Skin epidermis (tissue), 12 donors: ENCODE measurements around the gene TRPM3.
"Not testable (repeated sequence)": the region's sequence is repeated elsewhere in the genome, so short reads cannot be mapped to it uniquely, and the experiment has no call there.

Experiments used
- H3K27ac ChIP-seq, 21 experiments: fragments of 200-600 bp; sonication (generic) in 11 of 21; one replicate each; pipeline ENCODE4 v1.5.0; 2020; ENCODE audit warnings: mild to moderate bottlenecking in 3 of 21, inconsistent platforms in 2 of 21, moderate library complexity in 2 of 21
- H3K4me3 ChIP-seq, 7 experiments: fragments of 200-600 bp; sonication (generic) in 2 of 7; one replicate each; pipeline ENCODE4 v1.5.0; 2020; ENCODE audit warnings: inconsistent platforms in 2 of 7, mild to moderate bottlenecking in 2 of 7, moderate library complexity in 1 of 7

The TRPM3 gene

DNA sequence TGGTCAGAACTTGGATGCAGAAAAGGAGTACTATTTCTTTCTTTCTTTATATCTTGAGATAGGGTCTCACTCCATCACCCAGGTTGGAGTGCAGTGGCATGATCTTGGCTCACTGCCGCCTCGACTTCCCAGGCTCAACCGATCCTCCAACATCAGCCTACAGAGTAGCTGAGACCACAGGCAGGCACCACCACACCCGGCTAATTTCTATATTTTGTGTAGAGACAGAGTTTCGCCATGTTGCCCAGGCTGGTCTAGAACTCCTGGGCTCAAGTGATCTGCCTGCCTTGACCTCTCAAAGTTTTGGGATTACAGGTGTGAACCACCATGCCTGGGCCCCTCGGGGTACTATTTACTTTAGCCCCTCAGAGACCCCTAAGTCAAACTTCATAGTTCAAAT is 323.4 kb downstream of the TRPM3 start:
- Histone ChIP-seq H3K27ac (no peak overlapping the region), H3K4me3 (no peak overlapping the region)

DNA sequence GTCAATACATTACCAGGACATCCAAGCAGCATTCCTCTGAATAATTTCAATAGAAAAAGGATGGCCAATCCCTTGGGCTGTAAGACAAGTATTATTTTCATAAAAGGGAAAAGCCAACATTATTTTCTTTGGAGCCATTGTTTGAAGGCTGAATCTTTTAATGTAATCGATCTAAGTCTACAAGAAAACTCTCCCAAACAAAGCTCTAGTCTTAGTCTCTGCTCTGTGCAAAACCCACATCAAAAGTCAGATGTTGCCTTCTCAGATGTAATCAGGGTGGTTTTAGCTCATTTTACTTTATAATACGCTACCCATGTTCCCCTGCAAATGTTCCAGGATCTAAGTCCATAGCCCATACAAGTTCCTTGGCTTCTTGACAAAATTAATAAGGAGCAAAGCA is 325.6 kb downstream of the TRPM3 start:
- Histone ChIP-seq H3K4me3 (no peak overlapping the region), H3K27ac (no peak overlapping the region)

DNA sequence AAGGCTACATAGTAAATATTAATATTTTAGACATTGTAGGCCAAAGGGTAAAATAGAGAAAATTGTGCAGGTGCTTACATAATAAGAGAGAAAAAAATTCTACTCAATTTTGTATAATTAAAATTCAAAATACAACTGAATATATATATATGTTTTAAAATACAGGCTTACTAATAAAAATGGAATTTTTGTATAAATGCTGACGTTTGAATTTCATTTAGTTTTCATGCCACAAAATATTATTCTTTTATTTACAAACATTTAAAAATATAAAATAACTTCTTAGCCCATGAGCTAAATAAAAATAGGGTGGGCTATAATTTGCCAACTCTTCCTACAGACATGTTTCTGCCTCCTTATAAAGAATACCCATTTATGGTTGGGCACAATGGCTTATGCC is 328.6 kb downstream of the TRPM3 start:
- Histone ChIP-seq H3K27ac (no peak overlapping the region), H3K4me3 (no peak overlapping the region)

DNA sequence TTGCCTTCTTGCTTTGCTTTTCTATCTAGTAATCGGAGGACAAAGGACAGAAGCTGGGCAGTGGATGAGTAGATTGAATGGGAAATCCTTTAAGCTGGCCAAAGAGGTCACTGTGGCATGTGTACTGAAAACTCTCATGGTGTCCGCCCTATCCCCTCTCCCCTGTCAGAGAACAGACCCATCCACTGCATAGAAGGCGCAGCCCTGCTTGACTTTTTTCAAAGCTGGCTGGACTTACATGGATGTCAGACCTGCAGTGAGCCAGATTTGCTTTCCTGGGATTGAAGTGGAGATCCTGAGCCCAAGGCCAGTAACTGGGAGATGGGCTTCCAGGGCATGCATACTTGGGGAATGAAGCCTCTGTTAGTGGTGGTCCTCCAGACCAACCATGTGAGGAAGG is 329.5 kb downstream of the TRPM3 start:
- Histone ChIP-seq H3K27ac (no peak overlapping the region), H3K4me3 (no peak overlapping the region)

DNA sequence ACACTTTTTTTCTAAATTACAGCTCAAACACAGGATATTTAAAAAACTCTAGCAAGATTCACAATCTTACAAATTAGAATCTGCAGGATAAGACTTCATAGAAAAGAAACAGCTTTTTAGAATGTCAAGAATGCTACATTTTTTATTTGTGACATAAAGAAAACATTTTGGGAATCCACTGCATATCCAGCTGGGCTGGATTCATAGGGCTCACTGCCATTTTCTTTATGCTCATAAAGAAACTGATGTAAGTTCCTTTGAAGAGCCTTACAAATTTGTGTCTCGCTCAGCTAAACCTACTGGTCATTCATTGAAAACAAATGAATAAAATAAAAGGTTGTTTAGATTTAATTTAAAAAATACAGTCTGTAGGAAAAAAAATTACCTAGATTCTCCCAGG is 332.3 kb downstream of the TRPM3 start:
- Histone ChIP-seq H3K27ac (no peak overlapping the region), H3K4me3 (no peak overlapping the region)

DNA sequence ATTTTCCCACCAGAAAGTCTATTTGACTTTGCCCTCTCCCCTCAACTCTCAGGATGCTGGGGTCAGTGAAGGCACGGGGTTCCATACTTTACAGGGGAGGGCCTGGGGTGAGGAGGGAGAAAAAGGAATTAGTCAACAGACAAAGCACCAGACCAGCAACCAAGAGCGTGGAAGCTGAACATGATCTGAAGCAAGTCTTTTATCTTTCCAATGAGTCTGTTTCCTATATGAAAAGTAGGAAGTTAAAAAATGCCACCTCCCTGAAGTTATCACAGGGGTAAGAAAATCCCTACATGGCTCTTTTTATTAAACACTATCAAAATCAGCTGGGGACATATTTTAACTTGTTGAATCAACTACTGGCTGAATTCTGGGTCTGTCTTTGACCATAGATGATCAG is 337.0 kb downstream of the TRPM3 start:
- Histone ChIP-seq H3K27ac (no peak overlapping the region), H3K4me3 (no peak overlapping the region)

DNA sequence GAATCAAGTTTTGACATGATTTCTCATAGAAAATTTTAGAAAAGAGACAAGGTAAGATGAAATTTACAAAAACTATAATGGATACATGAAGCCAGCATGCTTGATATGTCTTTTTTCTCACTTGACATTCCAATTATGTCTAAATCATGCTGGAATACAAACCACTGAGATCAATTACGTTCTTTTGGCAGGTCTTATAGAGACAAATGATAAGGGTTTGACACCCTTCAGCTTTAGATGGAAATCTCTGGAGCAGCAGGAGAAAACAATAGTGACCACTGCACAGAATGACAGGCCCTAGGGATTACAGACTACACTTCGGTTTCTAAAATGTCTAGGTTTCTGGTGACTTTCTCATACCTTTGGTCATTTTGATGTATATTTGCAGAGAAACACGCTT is 342.9 kb downstream of the TRPM3 start:
- no peak overlapping the region for H3K4me3 ChIP-seq

DNA sequence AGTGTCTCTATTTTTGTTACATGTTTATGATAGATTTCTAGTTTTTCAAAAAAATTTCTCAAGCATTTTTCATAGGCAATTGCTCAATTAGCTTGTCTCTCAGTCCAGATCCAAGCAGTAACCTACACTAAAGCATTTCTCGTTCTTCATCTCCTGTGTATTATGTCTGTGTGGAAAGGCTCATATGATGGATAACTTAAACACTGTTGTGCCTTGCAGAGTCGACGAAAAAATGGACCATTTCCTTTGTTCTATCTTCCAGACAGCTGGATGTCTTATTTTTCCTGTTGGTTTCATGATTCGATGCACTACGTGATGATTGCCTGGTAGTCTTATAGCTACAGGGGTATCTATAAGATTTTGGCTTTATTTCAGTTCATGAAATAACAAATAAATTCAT is 347.8 kb downstream of the TRPM3 start:
- H3K27ac ChIP-seq, result no peak overlapping the region

More for the DNA sequence above, 342.9 kb downstream of the TRPM3 start:
- H3K27ac ChIP-seq, result no peak overlapping the region

DNA sequence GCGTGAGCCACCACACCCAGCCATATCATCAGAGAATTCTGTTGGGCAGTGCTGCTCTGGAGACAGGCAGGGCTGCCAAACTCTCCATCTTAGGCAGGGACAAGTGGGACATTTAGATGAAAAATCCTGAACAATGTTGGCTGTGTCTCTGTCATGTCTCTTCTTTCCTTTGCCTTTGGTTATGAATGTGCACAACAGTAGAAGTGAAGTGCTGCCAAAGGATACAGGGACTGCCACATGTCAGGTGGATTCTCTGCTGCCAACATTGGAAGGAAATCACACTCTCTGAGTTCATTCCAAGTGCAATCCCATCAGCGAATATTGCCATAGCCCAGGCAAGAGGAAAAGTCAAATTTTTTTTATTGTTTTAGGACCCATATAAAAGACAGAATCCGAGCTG is 348.8 kb downstream of the TRPM3 start:
- Histone ChIP-seq H3K27ac (no peak overlapping the region), H3K4me3 (no peak overlapping the region)

More for the DNA sequence above, 347.8 kb downstream of the TRPM3 start:
- no peak overlapping the region for H3K4me3 ChIP-seq

DNA sequence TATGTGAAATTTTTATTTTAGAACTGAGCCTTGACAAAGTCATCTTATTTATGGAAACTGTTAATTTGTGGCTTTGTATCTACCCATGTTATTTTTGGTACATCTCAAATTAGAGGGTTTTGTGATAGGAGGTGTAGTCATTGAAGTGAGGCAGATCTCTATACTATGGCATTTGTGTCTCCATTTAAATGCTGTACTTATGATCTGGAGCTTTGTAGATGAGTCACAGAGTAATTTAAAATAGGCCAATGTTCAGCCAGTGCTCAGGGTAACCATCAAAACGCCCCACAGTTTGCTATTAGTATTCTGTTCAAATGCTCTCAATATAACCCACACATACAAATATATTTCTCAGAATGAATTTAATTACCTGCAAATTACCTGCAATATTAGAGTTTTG is 355.5 kb downstream of the TRPM3 start:
- Histone ChIP-seq H3K4me3 (no peak overlapping the region), H3K27ac (no peak overlapping the region)

DNA sequence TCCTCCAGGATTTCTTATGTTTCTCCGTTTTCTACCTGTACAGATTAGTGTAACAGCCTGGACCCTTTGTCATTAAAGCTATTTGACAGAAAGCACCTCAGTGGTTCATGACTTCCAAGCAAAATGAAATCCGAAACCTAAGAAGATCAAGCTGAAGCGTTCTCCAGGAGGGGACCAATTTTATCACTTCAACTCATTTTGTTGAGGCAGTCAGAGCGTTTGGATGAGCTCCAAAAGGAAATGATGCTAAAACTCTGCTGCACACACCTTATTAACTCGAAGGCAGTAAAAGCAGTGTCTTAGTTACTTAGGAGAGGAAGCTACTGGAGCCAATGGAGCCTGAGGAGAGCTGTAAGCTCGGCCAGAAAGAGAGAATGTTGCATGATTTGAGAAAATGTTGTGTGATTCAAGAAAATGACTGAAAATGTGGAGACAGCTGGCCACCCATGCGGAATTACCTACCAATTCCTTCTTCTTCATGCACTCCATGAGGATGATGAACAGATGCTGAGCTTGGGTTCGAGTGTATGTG is 360.2 kb downstream of the TRPM3 start:
- no peak overlapping the region for H3K27ac ChIP-seq
- H3K4me3 ChIP-seq, result no peak overlapping the region

DNA sequence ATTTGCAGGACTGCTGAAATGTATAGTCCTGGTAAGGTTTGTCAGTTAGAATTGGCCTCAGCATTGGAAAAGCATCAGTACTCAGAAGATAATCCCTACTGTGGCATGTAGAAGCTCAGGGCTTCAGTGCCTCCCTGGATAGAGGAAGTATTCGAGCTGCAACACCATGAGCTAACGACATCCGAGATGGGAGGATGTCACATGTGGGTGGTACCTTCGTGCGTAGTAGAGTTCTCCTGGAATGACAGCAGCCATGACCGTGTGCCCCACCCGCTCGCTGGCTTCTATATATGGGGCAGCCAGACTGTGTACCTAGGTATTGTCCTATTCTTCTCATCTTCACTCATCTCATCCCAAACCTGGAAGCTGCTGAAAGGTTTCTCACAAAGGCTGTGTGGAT is 361.2 kb downstream of the TRPM3 start:
- Histone ChIP-seq H3K4me3 (no peak overlapping the region), H3K27ac (no peak overlapping the region)

DNA sequence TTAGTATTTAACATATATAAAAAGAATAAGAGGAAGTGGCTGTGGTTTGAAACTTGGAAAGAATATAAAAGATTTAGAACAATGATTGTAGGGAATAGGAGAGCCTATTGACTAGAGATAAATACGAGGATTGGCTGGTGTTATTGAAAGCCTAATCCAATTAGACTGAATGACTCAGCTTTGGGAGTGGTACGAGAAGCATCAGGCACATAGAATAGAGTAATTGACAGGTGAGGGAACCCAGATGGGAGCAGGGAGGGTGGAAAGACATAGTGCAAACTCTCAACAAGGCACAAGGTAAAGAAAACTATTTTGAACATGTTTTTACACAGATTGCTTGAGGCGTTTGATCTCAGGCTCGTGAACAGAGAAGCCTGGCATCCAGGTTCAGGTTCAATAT is 368.1 kb downstream of the TRPM3 start:
- H3K27ac ChIP-seq, result no peak overlapping the region
- no peak overlapping the region for H3K4me3 ChIP-seq

DNA sequence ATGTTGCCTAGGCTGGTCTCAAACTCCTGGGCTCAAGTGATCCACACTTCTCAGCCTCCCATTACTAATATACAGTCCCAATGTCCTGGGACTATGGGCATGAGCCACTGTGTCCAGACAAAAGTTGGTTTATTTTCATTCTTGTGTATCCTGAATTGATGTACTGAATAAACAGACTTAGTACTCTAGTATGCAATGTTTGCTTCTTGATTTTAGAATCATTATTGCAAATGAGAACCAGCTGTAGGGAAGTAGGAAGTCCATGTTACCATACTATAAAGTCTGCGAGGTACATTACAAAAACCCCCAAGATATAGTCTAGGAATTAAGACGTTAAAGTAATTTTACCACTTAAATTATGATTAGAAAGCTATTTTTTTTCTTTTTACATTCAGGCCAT is 372.4 kb downstream of the TRPM3 start:
- Histone ChIP-seq H3K4me3 (no peak overlapping the region), H3K27ac (no peak overlapping the region)

DNA sequence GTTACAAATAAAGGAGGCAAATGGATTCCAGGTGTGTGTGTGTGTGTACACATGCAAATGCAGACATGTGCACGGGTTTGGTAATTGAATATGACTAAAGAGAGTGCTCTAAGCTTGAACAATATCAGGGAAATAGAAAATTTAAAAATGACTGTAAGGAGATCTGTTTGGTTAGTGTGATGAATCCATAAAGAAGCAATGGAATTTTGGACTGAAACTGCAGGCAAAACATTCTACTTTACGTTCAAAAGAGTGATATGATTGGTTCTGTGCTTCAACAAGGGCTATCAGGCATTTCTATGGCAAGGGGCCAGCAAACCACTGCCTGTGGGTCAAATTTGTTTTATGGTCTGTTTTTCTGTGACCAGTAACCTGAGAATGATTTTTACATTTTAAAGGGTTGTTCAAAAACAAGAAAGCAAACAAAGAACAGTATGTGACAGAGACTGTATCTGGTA is 374.1 kb downstream of the TRPM3 start:
- H3K27ac ChIP-seq, result no peak overlapping the region
- H3K4me3 ChIP-seq, result no peak overlapping the region

DNA sequence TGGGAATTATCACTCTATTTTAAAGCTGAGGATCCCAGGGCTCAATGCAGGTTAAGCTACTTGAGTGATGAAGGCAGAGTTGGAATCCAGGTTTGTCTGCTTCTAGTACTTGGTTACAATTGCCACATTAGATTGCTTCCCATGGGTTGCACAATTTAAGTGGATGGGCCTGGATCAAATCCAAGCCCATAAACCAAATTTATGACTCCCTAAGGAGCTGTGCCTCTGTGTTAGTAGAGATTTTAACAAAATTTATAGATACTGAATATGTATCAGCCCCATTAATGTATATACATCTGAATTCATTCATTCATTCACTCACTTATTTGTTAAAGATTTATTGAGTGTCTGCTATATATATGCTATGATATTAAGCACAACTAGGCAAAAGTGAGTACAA is 374.7 kb downstream of the TRPM3 start:
- no peak overlapping the region for H3K27ac ChIP-seq
- H3K4me3 ChIP-seq, result no peak overlapping the region

DNA sequence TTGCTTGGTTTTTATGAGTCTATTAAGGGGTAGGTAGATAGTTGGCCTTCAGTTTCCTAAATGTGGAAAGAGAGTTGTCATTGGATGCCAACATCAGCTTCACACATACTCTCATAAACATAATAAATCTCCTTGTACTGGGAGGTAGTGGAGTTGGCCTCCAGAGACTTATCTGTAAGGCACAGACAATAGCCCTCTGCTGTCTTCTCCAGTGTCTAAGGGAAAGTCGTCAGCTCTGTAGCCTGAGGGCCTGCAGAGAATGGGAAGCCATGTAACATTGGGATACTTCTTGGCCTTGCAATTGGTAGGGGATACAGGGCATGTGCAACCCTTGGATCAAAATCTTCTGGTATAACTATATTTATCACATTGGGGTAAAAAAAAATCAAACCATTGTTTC is 375.1 kb downstream of the TRPM3 start:
- H3K4me3 ChIP-seq, result no peak overlapping the region
- H3K27ac ChIP-seq, result no peak overlapping the region

DNA sequence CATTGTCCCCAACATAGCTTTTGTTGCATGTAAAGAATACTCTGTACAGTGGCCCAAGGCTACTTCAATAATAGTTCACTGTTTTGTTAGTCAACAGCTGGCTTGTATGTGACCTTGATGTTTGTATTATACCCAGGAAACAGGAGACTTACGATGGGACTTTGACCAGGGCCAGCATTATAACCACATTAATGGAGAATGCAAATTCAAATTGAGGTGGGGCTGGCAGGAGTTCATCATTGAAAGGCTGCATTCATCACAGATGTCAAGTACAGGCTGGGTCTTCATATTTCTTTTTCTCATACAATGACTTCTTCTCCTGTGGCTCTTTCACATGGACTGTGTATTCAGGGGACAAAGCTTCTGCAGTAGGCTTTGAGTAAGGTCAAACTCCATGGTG is 396.6 kb downstream of the TRPM3 start:
- not testable (repeated sequence) for H3K4me3 ChIP-seq, H3K27ac ChIP-seq

DNA sequence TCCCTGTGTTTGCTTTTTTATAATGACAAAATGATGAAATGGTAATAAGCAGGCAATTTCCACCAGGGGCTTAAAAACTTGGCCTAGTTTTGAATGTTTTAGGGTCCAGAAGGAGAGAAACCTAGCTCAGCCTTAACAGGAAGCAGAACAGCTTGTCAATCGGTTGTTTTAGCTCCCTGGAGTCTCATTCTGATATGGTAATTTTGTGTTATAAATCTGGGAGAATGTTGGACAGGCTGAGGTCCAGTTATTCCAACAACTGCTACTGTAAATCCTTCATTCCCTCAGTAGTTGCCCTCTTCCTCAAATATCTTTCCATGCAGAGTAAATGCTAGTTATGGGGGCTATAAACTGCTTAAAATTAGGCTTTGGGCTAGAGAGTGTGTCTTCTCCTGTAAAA is 397.4 kb downstream of the TRPM3 start:
- not testable (repeated sequence) for H3K27ac ChIP-seq, H3K4me3 ChIP-seq

DNA sequence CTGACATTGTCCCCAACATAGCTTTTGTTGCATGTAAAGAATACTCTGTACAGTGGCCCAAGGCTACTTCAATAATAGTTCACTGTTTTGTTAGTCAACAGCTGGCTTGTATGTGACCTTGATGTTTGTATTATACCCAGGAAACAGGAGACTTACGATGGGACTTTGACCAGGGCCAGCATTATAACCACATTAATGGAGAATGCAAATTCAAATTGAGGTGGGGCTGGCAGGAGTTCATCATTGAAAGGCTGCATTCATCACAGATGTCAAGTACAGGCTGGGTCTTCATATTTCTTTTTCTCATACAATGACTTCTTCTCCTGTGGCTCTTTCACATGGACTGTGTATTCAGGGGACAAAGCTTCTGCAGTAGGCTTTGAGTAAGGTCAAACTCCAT is 414.6 kb downstream of the TRPM3 start:
- not testable (repeated sequence) for H3K27ac ChIP-seq, H3K4me3 ChIP-seq

DNA sequence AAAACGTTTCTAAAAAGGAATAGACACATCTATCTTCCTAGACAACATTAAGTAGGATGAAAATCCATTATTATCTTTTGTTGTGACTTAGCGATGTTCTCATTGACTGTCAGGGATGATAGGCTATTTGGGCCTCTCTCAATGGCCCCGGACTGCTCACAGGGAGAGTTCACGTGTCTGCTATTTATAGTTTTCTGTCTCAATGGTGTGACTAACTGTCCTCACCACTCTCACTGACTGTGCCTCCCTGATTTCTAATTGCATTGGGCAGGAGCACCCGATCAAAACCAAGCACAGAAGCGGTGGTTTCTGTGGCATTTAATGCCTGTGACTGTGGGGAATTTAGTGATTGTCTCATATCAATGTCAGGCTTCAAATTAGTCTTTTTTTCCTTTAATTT is 420.3 kb downstream of the TRPM3 start:
- Histone ChIP-seq H3K27ac (no peak overlapping the region), H3K4me3 (no peak overlapping the region)

DNA sequence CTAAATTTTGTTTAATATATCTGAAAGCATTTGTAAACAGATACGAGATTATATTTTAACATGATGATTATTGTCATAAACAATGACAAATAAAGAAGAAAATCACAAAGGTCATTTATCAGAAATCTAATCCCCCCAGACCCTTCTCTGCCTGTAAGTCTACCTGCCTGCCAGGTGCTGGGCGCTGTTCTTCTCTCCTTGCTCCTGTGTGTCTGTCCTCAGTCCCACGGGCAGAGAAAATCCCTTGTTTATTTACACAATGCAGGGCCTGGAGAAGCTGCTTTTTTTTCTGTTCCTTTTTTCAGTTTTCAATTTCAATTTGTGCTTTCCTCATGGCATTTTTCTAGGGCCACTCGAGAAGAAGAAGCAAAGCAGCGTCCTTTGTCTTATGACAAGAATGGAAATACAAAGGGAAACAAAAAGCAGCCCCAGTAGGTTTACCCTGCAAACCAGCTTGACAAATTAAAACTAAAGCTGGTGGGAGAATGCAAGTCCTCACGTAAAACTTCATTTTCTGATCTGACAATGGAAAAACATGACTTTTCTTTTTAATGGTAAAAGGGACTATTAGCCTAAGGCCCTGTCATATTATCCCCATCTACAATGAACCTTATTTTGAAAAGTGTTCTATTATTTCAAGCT is 424.6 kb downstream of the TRPM3 start:
- Histone ChIP-seq H3K27ac (no peak overlapping the region), H3K4me3 (no peak overlapping the region)
